HepG2 (cell line): Measurements from ENCODE around the gene CDC6. TPM values are rescaled to one million over a fixed set of nuclear protein-coding genes. Genes with fewer than 3 reads are reported as not detected.

Source experiments
- AFF4 ChIP-seq: sonication (generic); formaldehyde crosslinking; IDR thresholded peaks from 2 replicates; pipeline ENCODE4 v1.4.0; 2020; ENCODE audit warnings: missing genetic modification reagents
- CBFB ChIP-seq: sonication (generic); formaldehyde crosslinking; IDR thresholded peaks from 2 replicates; pipeline ENCODE4 v1.4.0; 2020; ENCODE audit warnings: missing genetic modification reagents
- CCAR2 ChIP-seq: fragments of 200-400 bp; formaldehyde crosslinking; optimal IDR thresholded peaks from 2 replicates; pipeline ENCODE3; 2018; ENCODE audit warnings: low read depth, mild to moderate bottlenecking, low read length, moderate library complexity
- GLMP ChIP-seq: sonication (generic); formaldehyde crosslinking; IDR thresholded peaks from 2 replicates; pipeline ENCODE4 v1.9.0; 2021; ENCODE audit warnings: missing genetic modification reagents, mild to moderate bottlenecking, borderline replicate concordance
- HCFC1 ChIP-seq: fragments of 150-350 bp; IDR thresholded peaks from 2 replicates; pipeline ENCODE4 v1.6.1; 2014; ENCODE audit warnings: low read depth, low read length
- HMGXB4 ChIP-seq, 2 experiments: sonication (generic) in 1 of 2; formaldehyde crosslinking in 1 of 2; IDR thresholded peaks; 2 replicates each; pipeline versions ENCODE4 v1.4.0 to v1.6.1; 2018 to 2020; ENCODE audit warnings: missing genetic modification reagents in 2 of 2, borderline replicate concordance in 1 of 2, low read depth in 1 of 2, mild to moderate bottlenecking in 1 of 2, missing biosample characterization in 1 of 2
- HNRNPL ChIP-seq: fragments of 200-400 bp; formaldehyde crosslinking; IDR thresholded peaks from 2 replicates; pipeline ENCODE4 v1.6.1; 2017; ENCODE audit warnings: mild to moderate bottlenecking, low read depth, low read length
- IRF1 ChIP-seq: sonication (generic); formaldehyde crosslinking; IDR thresholded peaks from 2 replicates; pipeline ENCODE4 v1.4.0; 2020; ENCODE audit warnings: low read depth, mild to moderate bottlenecking, missing genetic modification reagents
- PBX2 ChIP-seq: IDR thresholded peaks from 2 replicates; pipeline ENCODE4 v1.6.1; 2016; ENCODE audit warnings: control low read depth
- RFXAP ChIP-seq: sonication (generic); formaldehyde crosslinking; IDR thresholded peaks from 2 replicates; pipeline ENCODE4 v1.4.0; 2020; ENCODE audit warnings: missing genetic modification reagents, borderline replicate concordance
- SUZ12 ChIP-seq: fragments of 150-350 bp; IDR thresholded peaks from 2 replicates; pipeline ENCODE4 v1.6.1; 2014; ENCODE audit warnings: low read depth, low read length
- TGIF2 ChIP-seq: IDR thresholded peaks from 2 replicates; pipeline ENCODE4 v1.6.1; 2016; ENCODE audit warnings: control low read depth, missing compliant biosample characterization
- UBTF ChIP-seq: sonication (generic); formaldehyde crosslinking; IDR thresholded peaks from 2 replicates; pipeline ENCODE4 v1.4.0; 2020; ENCODE audit warnings: mild to moderate bottlenecking, missing genetic modification reagents
- ZFP37 ChIP-seq: sonication (generic); formaldehyde crosslinking; IDR thresholded peaks from 2 replicates; pipeline ENCODE4 v1.4.0; 2020; ENCODE audit warnings: missing genetic modification reagents, borderline replicate concordance
- ZNF678 ChIP-seq: sonication (generic); formaldehyde crosslinking; IDR thresholded peaks from 2 replicates; pipeline ENCODE4 v1.4.0; 2020; ENCODE audit warnings: mild to moderate bottlenecking, missing genetic modification reagents
- ZNF75D ChIP-seq: sonication (generic); formaldehyde crosslinking; IDR thresholded peaks from 2 replicates; pipeline ENCODE4 v1.8.1; 2023; ENCODE audit warnings: missing genetic modification reagents, mild to moderate bottlenecking, borderline replicate concordance
- polyA plus RNA-seq, 8 experiments: library from polyadenylated mRNA; depleted of rRNA in 3 of 8; stranded (reverse) in 7 of 8; unstranded in 1 of 8; fragments of >200 nt; fragmentation: Illumina TruSeq in 4 of 8; extraction: Trizol in 4 of 8; gene quantifications; 2 replicates each; pipeline versions ENCODE4 v1.2.1 to v1.2.3, GENCODE V29; 2011 to 2016; ENCODE audit warnings: low read depth in 4 of 8, missing spikeins in 1 of 8, mixed read lengths in 1 of 8; ENCODE audit not compliant: insufficient read depth in 1 of 8
- total RNA-seq, 5 experiments: library from RNA; depleted of rRNA; stranded (reverse); fragments of >200 nt; fragmentation: Illumina TruSeq; extraction: Trizol; gene quantifications; 2 replicates each; pipeline ENCODE4 v1.2.3, GENCODE V29; 2016; ENCODE audit warnings: low read depth in 1 of 5

Gene CDC6
- total and polyA plus RNA-seq, 2 of the 13 experiments (the other 11 are each of a cell fraction or from before 2014, with no cell fraction given) = 17.4 to 114 TPM

GRCh38 chr17:40316571-40317344, 29.1 kb downstream of the CDC6 start (continued):
- TF ChIP-seq AFF4 = no peak
- TF ChIP-seq HMGXB4 (CRISPR knock-in tag; IDR thresholded peaks at IDR 0.05; ENCODE audit: borderline replicate concordance in 1 of 2, low read depth in 1 of 2) = peak; percentile 35 to 50; a peak in 1 of 4 replicates
- no peak for TF ChIP-seq PBX2 (CRISPR knock-in tag)
- peak; percentile 52; the same call in 1 of the 2 replicates for TF ChIP-seq CBFB (CRISPR knock-in tag)
- TF ChIP-seq HCFC1 = no peak
- no peak; the same call in 1 of the 2 replicates for TF ChIP-seq RFXAP
- TF ChIP-seq ZNF678 = 0 out of 2 replicates have a peak, but pooled peaks have one; percentile 76
- TF ChIP-seq IRF1 (CRISPR knock-in tag) = no peak
- TF ChIP-seq CCAR2 = no peak
- no peak for TF ChIP-seq GLMP
- TF ChIP-seq SUZ12 = no peak
- 0 out of 2 replicates have a peak, but pooled peaks have one; percentile 49 for TF ChIP-seq ZNF75D (CRISPR knock-in tag)
- TF ChIP-seq HNRNPL = peak; percentile 61; the same call in 1 of the 2 replicates
- no peak for TF ChIP-seq ZFP37 (CRISPR knock-in tag)
- peak; percentile 94 for TF ChIP-seq UBTF (CRISPR knock-in tag)
- TF ChIP-seq TGIF2 = peak; percentile 57; the same call in 1 of the 2 replicates
